Measurements from ENCODE around the gene INF2.

Gene INF2

GRCh38 chr14:104689109-104689880 lies at the start of gene INF2:
TSS of gene INF2 (plus strand) at chr14:104689618. CDS start at chr14:104701366, 11,748 bp downstream.
- TF ChIP-seq, protein P1, sequence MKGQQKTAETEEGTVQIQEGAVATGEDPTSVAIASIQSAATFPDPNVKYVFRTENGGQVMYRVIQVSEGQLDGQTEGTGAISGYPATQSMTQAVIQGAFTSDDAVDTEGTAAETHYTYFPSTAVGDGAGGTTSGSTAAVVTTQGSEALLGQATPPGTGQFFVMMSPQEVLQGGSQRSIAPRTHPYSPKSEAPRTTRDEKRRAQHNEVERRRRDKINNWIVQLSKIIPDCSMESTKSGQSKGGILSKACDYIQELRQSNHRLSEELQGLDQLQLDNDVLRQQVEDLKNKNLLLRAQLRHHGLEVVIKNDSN (IDR thresholded peaks at IDR 0.05): peak; percentile 74
- TF ChIP-seq ZBTB7A (IDR thresholded peaks at IDR 0.05; ENCODE audit: low read depth) (peak; percentile 83; the same call in 1 of the 2 replicates), NFIC (IDR thresholded peaks at IDR 0.05) (no peak), TAF1 (IDR thresholded peaks at IDR 0.05; ENCODE audit: low read depth) (peak; percentile 34; the same call in 1 of the 2 replicates), MAX (IDR thresholded peaks at IDR 0.05) (peak; percentile 27; the same call in 1 of the 2 replicates)

DNA sequence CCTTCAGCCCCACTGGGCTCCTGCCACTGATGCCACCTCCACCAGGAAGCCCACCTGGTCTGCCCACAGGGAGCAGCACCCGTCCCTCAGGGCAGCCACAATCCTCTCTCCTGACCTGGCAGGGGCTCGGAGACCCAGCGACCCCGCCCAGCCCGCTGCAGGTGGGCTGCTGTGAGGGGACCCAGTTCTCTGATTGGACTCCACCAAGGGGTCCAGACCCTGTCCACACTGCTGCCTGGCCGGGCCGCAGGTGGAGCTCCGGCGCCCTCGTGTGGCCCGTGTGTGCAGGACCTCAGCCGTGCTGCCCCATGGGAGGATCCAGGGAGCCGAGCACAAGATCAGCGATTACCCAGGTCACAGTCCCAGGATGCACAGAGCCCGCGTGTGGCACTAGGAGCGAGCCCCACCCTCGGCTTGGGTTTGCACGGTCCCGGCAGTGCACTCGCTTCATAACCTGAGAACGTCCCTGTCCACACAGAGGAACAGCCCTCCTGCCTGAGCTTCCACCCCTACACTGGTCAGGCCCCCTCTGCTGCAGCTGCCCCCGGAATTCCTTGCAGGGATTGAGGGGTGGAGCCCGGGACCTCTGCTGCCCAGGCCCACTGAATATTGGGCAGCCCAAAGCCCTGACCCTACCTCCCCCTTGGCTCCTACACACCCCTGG lies 49.4 kb upstream of the INF2 start:
- TF ChIP-seq EP300 (IDR thresholded peaks at IDR 0.05; ENCODE audit: borderline replicate concordance) (no peak), FOXM1 (IDR thresholded peaks at IDR 0.05; ENCODE audit: borderline replicate concordance, low read depth) (no peak), TCF12 (IDR thresholded peaks at IDR 0.05; ENCODE audit: low read depth) (no peak), RAD21 (IDR thresholded peaks at IDR 0.05; ENCODE audit: low read depth) (peak; percentile 97), EGR1 (IDR thresholded peaks at IDR 0.05) (no peak), TAF1 (IDR thresholded peaks at IDR 0.05; ENCODE audit: low read depth) (no peak), ZBTB7A (IDR thresholded peaks at IDR 0.05; ENCODE audit: low read depth) (no peak)

GRCh38 chr14:104640681-104641080 lies 48.7 kb upstream of the INF2 start:
- TF ChIP-seq TAF1 (IDR thresholded peaks at IDR 0.05; ENCODE audit: low read depth) (no peak), RAD21 (IDR thresholded peaks at IDR 0.05; ENCODE audit: low read depth) (no peak), EP300 (IDR thresholded peaks at IDR 0.05; ENCODE audit: borderline replicate concordance) (no peak), NFIC (IDR thresholded peaks at IDR 0.05) (no peak), EGR1 (IDR thresholded peaks at IDR 0.05) (no peak), TCF12 (IDR thresholded peaks at IDR 0.05; ENCODE audit: low read depth) (no peak)
- TF ChIP-seq, protein P2, sequence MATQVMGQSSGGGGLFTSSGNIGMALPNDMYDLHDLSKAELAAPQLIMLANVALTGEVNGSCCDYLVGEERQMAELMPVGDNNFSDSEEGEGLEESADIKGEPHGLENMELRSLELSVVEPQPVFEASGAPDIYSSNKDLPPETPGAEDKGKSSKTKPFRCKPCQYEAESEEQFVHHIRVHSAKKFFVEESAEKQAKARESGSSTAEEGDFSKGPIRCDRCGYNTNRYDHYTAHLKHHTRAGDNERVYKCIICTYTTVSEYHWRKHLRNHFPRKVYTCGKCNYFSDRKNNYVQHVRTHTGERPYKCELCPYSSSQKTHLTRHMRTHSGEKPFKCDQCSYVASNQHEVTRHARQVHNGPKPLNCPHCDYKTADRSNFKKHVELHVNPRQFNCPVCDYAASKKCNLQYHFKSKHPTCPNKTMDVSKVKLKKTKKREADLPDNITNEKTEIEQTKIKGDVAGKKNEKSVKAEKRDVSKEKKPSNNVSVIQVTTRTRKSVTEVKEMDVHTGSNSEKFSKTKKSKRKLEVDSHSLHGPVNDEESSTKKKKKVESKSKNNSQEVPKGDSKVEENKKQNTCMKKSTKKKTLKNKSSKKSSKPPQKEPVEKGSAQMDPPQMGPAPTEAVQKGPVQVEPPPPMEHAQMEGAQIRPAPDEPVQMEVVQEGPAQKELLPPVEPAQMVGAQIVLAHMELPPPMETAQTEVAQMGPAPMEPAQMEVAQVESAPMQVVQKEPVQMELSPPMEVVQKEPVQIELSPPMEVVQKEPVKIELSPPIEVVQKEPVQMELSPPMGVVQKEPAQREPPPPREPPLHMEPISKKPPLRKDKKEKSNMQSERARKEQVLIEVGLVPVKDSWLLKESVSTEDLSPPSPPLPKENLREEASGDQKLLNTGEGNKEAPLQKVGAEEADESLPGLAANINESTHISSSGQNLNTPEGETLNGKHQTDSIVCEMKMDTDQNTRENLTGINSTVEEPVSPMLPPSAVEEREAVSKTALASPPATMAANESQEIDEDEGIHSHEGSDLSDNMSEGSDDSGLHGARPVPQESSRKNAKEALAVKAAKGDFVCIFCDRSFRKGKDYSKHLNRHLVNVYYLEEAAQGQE (IDR thresholded peaks at IDR 0.05; ENCODE audit: low read depth): no peak

DNA sequence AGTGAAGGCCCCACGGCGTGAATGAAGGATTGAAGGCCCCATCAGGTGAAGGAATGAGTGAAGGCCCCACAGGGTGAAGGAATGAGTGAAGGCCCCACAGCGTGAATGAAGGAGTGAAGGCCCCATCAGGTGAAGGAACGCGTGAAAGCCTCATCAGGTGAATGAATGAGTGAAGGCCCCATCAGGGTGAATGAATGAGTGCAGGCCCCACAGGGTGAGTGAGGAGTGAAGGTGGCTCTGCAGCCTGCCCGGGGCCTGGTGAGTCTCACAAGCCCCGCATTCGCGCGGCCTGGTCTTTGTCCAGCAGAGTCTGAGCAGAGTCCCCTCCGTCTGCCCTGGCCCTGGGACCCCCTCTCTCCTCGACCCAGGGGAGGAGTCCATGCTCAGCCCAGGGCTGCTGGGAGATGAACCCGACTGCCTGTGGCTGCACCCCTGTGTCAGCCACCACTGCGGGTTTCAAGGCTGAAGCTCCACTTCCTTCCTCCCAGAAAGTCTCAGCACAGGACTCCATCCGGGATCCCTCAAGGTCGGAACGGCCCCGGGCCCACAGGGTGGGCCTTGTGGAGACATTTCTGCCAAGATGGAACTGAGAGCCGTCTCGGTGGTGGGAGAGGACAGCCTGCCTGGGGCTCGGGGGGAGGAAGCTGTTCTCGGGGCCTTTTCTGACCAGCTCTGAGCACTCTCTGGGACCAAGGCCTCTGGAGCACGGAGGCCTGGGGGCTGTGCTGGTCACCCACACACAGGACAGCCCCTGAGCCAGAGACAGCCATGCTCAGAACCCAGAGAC lies 47.5 kb upstream of the INF2 start:
- TF ChIP-seq TAF1 (IDR thresholded peaks at IDR 0.05; ENCODE audit: low read depth): no peak
- TF ChIP-seq FOXM1 (IDR thresholded peaks at IDR 0.05; ENCODE audit: borderline replicate concordance, low read depth): no peak
- TF ChIP-seq TCF12 (IDR thresholded peaks at IDR 0.05; ENCODE audit: low read depth): no peak
- TF ChIP-seq MAX (IDR thresholded peaks at IDR 0.05): no peak
- TF ChIP-seq, protein P1 (IDR thresholded peaks at IDR 0.05): no peak
- TF ChIP-seq, protein P2 (IDR thresholded peaks at IDR 0.05; ENCODE audit: low read depth): no peak
- TF ChIP-seq RAD21 (IDR thresholded peaks at IDR 0.05; ENCODE audit: low read depth): no peak
- no peak for TF ChIP-seq CEBPB (IDR thresholded peaks at IDR 0.05)
- no peak for TF ChIP-seq CREB1 (IDR thresholded peaks at IDR 0.05; ENCODE audit: low read depth)
- no peak for TF ChIP-seq TEAD4 (IDR thresholded peaks at IDR 0.05)
- no peak for TF ChIP-seq NFIC (IDR thresholded peaks at IDR 0.05)

- no peak for TF ChIP-seq CREB1 (IDR thresholded peaks at IDR 0.05; ENCODE audit: low read depth)
- TF ChIP-seq, protein P1 (IDR thresholded peaks at IDR 0.05): no peak
- TF ChIP-seq TCF12 (IDR thresholded peaks at IDR 0.05; ENCODE audit: low read depth): no peak
- no peak for TF ChIP-seq CEBPB (IDR thresholded peaks at IDR 0.05)
Observed at GRCh38 chr14:104642540-104642868, 46.9 kb upstream of the INF2 start.

Measured in Ishikawa (cell line).